Spleen (tissue), 7 donors: ENCODE data around the gene GALNT18.

Experiments used
- CTCF ChIP-seq, 11 experiments: fragments of 200-600 bp in 7 of 11; fragments of 450-650 bp in 4 of 11; sonication (generic) in 4 of 11; IDR thresholded peaks in 8 of 11; conservative IDR thresholded peaks in 3 of 11; 1 replicate in 7 of 11; 2 replicates in 4 of 11; pipeline versions ENCODE4 v1.4.0 to v1.8.0; 2016 to 2021; ENCODE audit warnings: antibody characterized with exemption in 11 of 11, inconsistent platforms in 4 of 11, mild to moderate bottlenecking in 1 of 11
- POLR2A ChIP-seq, 3 donors: fragments of 450-650 bp; IDR thresholded peaks; one replicate each; pipeline ENCODE4 v1.5.1; 2017; ENCODE audit warnings: antibody characterized with exemption in 3 of 3, mild to moderate bottlenecking in 1 of 3
- POLR2AphosphoS5 ChIP-seq, 3 donors: sonication (generic); formaldehyde crosslinking; IDR thresholded peaks; one replicate each; pipeline ENCODE4 v1.5.1; 2017; ENCODE audit warnings: antibody characterized with exemption in 3 of 3
- donor health status: DM: no; HTN: no; CAD: no; lungs with moderate emphysema.
- donor health status: DM: no; HTN: no; CAD: no.
- donor health status: DM: no; HTN: no; CAD: no.

GRCh38 chr11:11292839-11293238 lies 329.0 kb downstream of the GALNT18 start:
- no peak for TF ChIP-seq CTCF (IDR thresholded peaks at IDR 0.05 in 8 of 11, conservative IDR thresholded peaks at IDR 0.05 in 3 of 11)
- TF ChIP-seq POLR2AphosphoS5 (IDR thresholded peaks at IDR 0.05), result no peak
- TF ChIP-seq POLR2A (IDR thresholded peaks at IDR 0.05), result no peak
